A673 (cell line): ENCODE measurements around the gene SLIT3. TPM values are rescaled to one million over a fixed set of nuclear protein-coding genes. Genes with fewer than 3 reads are reported as not detected.

Experiments used
- BruUV-seq: library from RNA; stranded (reverse); fragments of 400-500 nt; replicated peaks from 2 replicates; lab custom pipeline; 2021; lab: Mats Ljungman, UMichigan
- CTCF ChIA-PET: fragments of 300-600 bp; sonication (Branson Sonifier 250); formaldehyde crosslinking; loops from one replicate; lab custom pipeline; 2022; ENCODE audit warnings: antibody characterized with exemption; lab: Charles Lee
- POLR2A ChIA-PET: fragments of 300-600 bp; sonication (Branson Sonifier 250); formaldehyde crosslinking; loops from one replicate; lab custom pipeline; 2022; ENCODE audit warnings: antibody characterized with exemption; ENCODE audit not compliant: low non-redundant PET; lab: Charles Lee
- DNase-seq: peaks from one replicate; pipeline ENCODE4 v3.0.0-alpha.2; 2015; ENCODE audit warnings: low spot score
- H3K27ac ChIP-seq: fragments of 200-600 bp; sonication (generic); 2 replicates; pipeline ENCODE4 v1.5.1; 2016; ENCODE audit warnings: mixed run types, low read depth, mild to moderate bottlenecking, mixed read lengths, antibody characterized with exemption, low read length; ENCODE audit not compliant: poor library complexity, severe bottlenecking
- H3K27me3 ChIP-seq: fragments of 200-600 bp; sonication (generic); replicated peaks from 2 replicates; pipeline ENCODE4 v1.6.1; 2017; ENCODE audit warnings: mixed run types, low read depth, mild to moderate bottlenecking, mixed read lengths, antibody characterized with exemption, low read length; ENCODE audit not compliant: insufficient read depth, poor library complexity
- H3K36me3 ChIP-seq: fragments of 200-600 bp; sonication (generic); 2 replicates; pipeline ENCODE4 v1.6.1; 2016; ENCODE audit warnings: mixed run types, mild to moderate bottlenecking, mixed read lengths, antibody characterized with exemption, low read length; ENCODE audit not compliant: insufficient read depth, poor library complexity, severe bottlenecking
- H3K4me1 ChIP-seq: fragments of 200-600 bp; sonication (generic); 2 replicates; pipeline ENCODE4 v1.6.1; 2017; ENCODE audit warnings: mixed run types, mild to moderate bottlenecking, mixed read lengths, antibody characterized with exemption, low read length; ENCODE audit not compliant: insufficient read depth, poor library complexity, severe bottlenecking
- H3K4me3 ChIP-seq: fragments of 200-600 bp; sonication (generic); 2 replicates; pipeline ENCODE4 v1.5.1; 2016; ENCODE audit warnings: low read depth, mixed run types, mild to moderate bottlenecking, mixed read lengths, low read length; ENCODE audit not compliant: poor library complexity, severe bottlenecking
- H3K9me3 ChIP-seq: fragments of 200-600 bp; sonication (generic); 2 replicates; pipeline ENCODE4 v1.6.1; 2016; ENCODE audit warnings: mixed run types, low read depth, mild to moderate bottlenecking, mixed read lengths, antibody characterized with exemption, low read length; ENCODE audit not compliant: poor library complexity, severe bottlenecking
- CTCF ChIP-seq: fragments of 300-800, 200-600 bp; sonication (generic); conservative IDR thresholded peaks from 2 replicates; pipeline ENCODE4 v1.5.1; 2017; ENCODE audit warnings: low read depth, mild to moderate bottlenecking, antibody characterized with exemption, low read length, moderate library complexity, mixed read lengths
- EZH2 ChIP-seq: fragments of 200-600 bp; sonication (generic); IDR thresholded peaks from 2 replicates; pipeline ENCODE4 v1.6.1; 2017; ENCODE audit warnings: borderline replicate concordance, low read depth, mild to moderate bottlenecking, mixed read lengths, antibody characterized with exemption, low read length; ENCODE audit not compliant: poor library complexity, severe bottlenecking
- intact Hi-C: fragments of 100-400 bp; cut with micrococcal nuclease; formaldehyde crosslinking; loops from one replicate; pipeline ENCODE4 v1.10.0; 2022; ENCODE audit not compliant: unreplicated experiment
- total RNA-seq: library from RNA; stranded (reverse); gene quantifications from 2 replicates; pipeline ENCODE4 v1.2.3, GENCODE V29; 2021

Gene SLIT3
- total RNA-seq, 1 experiment from 2014 or later: not detected

- Histone ChIP-seq H3K4me3 (no peak overlapping the region), H3K27me3 (no peaks in the 10 kb centered on the region), H3K36me3 (no peaks in the 10 kb centered on the region), H3K4me1 (no peaks in the 10 kb centered on the region), H3K27ac (no peak overlapping the region), H3K9me3 (no peaks in the 10 kb centered on the region)
- no peak for TF ChIP-seq CTCF
- TF ChIP-seq EZH2: no peak
- BruUV-seq: no TSS peak
- intact Hi-C loops: no loop called here
- POLR2A ChIA-PET: no interaction called here
- no peak for DNase-seq
- CTCF ChIA-PET: no interaction called here
These were observed 203.3 kb downstream of the SLIT3 start for GRCh38 chr5:169097374-169098326.

GRCh38 chr5:169095976-169096375 is 205.0 kb downstream of the SLIT3 start:
- TF ChIP-seq CTCF: no peak
- no peak for TF ChIP-seq EZH2
- CTCF ChIA-PET: no interaction called here
- Histone ChIP-seq H3K27ac (no peak overlapping the region), H3K4me3 (no peak overlapping the region), H3K27me3 (no peaks in the 10 kb centered on the region), H3K9me3 (no peaks in the 10 kb centered on the region), H3K36me3 (no peaks in the 10 kb centered on the region), H3K4me1 (no peaks in the 10 kb centered on the region)
- DNase-seq: no peak
- POLR2A ChIA-PET: no interaction called here
- no TSS peak for BruUV-seq
- intact Hi-C loops: no loop called here

- Histone ChIP-seq H3K4me3 (no peak overlapping the region), H3K27me3 (no peaks in the 10 kb centered on the region), H3K27ac (no peak overlapping the region), H3K4me1 (no peaks in the 10 kb centered on the region), H3K36me3 (no peaks in the 10 kb centered on the region), H3K9me3 (no peaks in the 10 kb centered on the region)
- no peak for DNase-seq
- TF ChIP-seq CTCF (no peak), EZH2 (no peak)
- ChIA-PET POLR2A (no interaction called here), CTCF (no interaction called here)
- BruUV-seq: no TSS peak
- intact Hi-C loops: no loop called here
These were observed 205.5 kb downstream of the SLIT3 start for GRCh38 chr5:169095410-169095960.
